Measurements from ENCODE around the gene SPINK5.

The SPINK5 gene

DNA sequence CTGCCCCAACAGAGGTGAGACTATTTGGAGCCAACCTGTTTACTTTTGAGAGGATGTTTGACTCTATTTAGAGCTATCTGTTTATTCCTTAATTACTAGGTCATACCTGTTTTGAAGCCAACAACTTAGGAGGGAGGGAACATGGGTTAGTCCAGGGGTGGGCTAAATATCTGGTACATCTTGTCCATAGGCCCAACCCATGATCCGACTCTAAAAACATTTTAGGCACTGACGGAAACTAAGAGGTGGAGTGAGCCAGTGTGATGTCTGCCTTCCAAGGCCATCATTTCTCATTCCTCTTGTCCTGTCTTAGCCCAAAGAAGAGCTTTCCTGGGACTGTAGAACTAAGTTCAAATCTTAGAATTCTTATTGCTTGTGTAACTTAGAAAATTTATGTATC lies 8.4 kb downstream of the SPINK5 start:
- no peak for DNase-seq (ENCODE audit: low spot score)
- TF ChIP-seq CTCF (IDR thresholded peaks at IDR 0.05; ENCODE audit: borderline replicate concordance, control extremely low read depth, extremely low read depth, insufficient read depth, missing control alignments), result no peak
- in situ Hi-C loops (cut with MboI; ENCODE audit: low sequenced_read_pairs, unreplicated experiment), result no loop called here

DNA sequence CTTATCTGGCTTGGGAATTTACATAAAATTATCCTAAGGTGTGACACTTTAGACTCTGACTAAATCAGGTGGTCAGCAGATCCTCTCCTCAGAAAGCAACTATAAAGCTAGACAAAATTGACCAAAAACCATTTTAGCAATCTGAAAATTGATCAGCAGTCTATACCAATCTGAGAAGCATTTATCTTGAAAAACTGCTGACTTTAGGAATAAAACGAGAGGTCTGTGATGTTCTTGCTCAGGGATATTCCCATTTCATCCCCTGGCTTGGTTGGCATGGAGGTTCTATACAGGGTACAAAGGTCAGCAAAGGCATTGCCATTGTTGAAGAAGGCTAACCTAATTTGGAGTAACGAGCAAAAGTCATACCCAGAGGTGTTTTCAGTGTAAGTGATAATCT lies 11.7 kb downstream of the SPINK5 start:
- no peak for TF ChIP-seq CTCF (IDR thresholded peaks at IDR 0.05; ENCODE audit: borderline replicate concordance, control extremely low read depth, extremely low read depth, insufficient read depth, missing control alignments)
- in situ Hi-C loops (cut with MboI; ENCODE audit: low sequenced_read_pairs, unreplicated experiment), result no loop called here

GRCh38 chr5:148083203-148083602 lies 19.4 kb downstream of the SPINK5 start:
- no peak for TF ChIP-seq CTCF (IDR thresholded peaks at IDR 0.05; ENCODE audit: borderline replicate concordance, control extremely low read depth, extremely low read depth, insufficient read depth, missing control alignments)
- DNase-seq (ENCODE audit: low spot score), result no peak
- in situ Hi-C loops (cut with MboI; ENCODE audit: low sequenced_read_pairs, unreplicated experiment), result no loop called here

More for the DNA sequence above, 11.7 kb downstream of the SPINK5 start:
- no peak for DNase-seq (ENCODE audit: low spot score)

DNA sequence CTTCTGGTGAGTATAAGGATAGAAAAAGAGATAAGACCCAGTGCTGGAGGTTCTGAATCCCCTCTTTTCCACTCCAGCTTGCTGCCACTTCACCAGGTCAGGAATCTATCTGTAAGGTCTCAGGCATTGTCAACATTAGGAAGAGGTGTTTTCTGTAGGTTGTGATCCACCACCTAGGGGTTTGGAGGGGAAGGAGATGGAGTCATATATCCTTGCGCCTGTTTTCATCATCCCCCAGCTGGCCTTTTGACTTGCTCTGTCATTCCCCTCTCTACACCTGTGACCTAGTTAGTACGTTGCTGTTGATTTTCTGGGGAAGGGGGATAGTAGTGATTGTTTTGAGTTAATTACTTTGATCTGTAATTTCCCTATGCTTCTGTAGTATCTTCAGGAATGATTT lies 20.5 kb downstream of the SPINK5 start:
- in situ Hi-C loops (cut with MboI; ENCODE audit: low sequenced_read_pairs, unreplicated experiment), result no loop called here
- no peak for TF ChIP-seq CTCF (IDR thresholded peaks at IDR 0.05; ENCODE audit: borderline replicate concordance, control extremely low read depth, extremely low read depth, insufficient read depth, missing control alignments)
- no peak for DNase-seq (ENCODE audit: low spot score)

GRCh38 chr5:148085310-148085709 lies 21.5 kb downstream of the SPINK5 start:
- TF ChIP-seq CTCF (IDR thresholded peaks at IDR 0.05; ENCODE audit: borderline replicate concordance, control extremely low read depth, extremely low read depth, insufficient read depth, missing control alignments), result no peak
- no peak for DNase-seq (ENCODE audit: low spot score)
- in situ Hi-C loops (cut with MboI; ENCODE audit: low sequenced_read_pairs, unreplicated experiment), result no loop called here

- no peak for DNase-seq (ENCODE audit: low spot score)
- TF ChIP-seq CTCF (IDR thresholded peaks at IDR 0.05; ENCODE audit: borderline replicate concordance, control extremely low read depth, extremely low read depth, insufficient read depth, missing control alignments), result no peak
- in situ Hi-C loops (cut with MboI; ENCODE audit: low sequenced_read_pairs, unreplicated experiment), result no loop called here
These were observed 22.4 kb downstream of the SPINK5 start for GRCh38 chr5:148085977-148086705.

All from GM13976 (cell line).